ENCODE data around the gene CFAP99. TPM values are rescaled to one million over a fixed set of nuclear protein-coding genes. Genes with fewer than 3 reads are reported as not detected.

CFAP99 gene
- total RNA-seq, 1 donor from 2014 or later = not detected

DNA sequence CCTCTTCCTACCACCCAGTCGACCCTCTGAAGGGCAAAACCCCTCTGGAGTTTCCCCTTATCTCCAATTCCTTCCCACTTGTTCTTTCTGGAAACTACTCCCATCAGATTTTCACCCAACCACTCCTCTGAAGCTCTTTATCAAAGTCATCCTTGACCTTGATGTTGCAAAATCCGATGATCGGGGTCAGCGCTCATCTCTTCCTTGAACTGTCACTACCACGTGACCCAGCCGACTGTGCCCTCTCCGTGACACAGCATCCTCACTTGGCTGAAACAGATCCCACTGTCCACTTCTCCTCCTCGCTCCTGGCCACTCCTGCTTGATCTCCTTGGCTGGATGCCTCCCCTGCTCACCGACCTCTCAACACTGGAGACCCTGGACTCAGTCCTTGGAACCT lies 1.1 kb downstream of the CFAP99 start:
- Mint-ChIP-seq H3K27me3 (ENCODE audit: low read depth) (peaks cover 78% of the 10 kb centered on the region), H3K4me1 (peaks cover 6% of the 10 kb centered on the region), H3K27ac (ENCODE audit: unreplicated experiment) (peak overlapping the region; percentile 1), H3K9me3 (no peaks in the 10 kb centered on the region), H3K4me3 (peak overlapping the region; percentile 73), H3K36me3 (ENCODE audit: low read depth) (no peaks in the 10 kb centered on the region)
- TF ChIP-seq, protein P1, sequence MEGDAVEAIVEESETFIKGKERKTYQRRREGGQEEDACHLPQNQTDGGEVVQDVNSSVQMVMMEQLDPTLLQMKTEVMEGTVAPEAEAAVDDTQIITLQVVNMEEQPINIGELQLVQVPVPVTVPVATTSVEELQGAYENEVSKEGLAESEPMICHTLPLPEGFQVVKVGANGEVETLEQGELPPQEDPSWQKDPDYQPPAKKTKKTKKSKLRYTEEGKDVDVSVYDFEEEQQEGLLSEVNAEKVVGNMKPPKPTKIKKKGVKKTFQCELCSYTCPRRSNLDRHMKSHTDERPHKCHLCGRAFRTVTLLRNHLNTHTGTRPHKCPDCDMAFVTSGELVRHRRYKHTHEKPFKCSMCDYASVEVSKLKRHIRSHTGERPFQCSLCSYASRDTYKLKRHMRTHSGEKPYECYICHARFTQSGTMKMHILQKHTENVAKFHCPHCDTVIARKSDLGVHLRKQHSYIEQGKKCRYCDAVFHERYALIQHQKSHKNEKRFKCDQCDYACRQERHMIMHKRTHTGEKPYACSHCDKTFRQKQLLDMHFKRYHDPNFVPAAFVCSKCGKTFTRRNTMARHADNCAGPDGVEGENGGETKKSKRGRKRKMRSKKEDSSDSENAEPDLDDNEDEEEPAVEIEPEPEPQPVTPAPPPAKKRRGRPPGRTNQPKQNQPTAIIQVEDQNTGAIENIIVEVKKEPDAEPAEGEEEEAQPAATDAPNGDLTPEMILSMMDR (conservative IDR thresholded peaks at IDR 0.05) = no peak
- no peak for DNase-seq (ENCODE audit: low read depth, low spot score)

DNA sequence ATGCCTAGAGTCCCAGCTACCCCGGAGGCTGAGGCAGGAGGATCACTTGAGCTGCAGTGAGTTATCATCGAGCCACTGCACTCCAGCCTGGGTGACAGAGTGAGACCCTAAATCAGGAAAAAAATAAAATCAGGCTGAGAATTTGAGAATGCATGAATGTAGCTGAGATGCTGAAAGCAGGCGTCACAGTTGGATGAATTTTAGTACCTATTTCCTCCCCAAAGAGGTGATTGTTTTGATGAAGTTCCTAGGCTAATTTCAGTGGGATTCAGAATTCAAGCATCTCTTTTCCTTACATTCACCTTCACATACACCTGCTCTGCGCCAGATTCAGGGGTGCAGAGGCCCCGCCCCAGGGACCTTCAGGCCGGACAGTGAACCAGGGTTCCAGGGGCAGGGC lies 3.2 kb downstream of the CFAP99 start:
- Mint-ChIP-seq H3K27me3 (ENCODE audit: low read depth) (peaks cover 59% of the 10 kb centered on the region), H3K27ac (ENCODE audit: unreplicated experiment) (no peak overlapping the region), H3K36me3 (ENCODE audit: low read depth) (no peaks in the 10 kb centered on the region), H3K4me3 (no peak overlapping the region), H3K4me1 (peaks cover 6% of the 10 kb centered on the region), H3K9me3 (no peaks in the 10 kb centered on the region)
- TF ChIP-seq, protein P1 (conservative IDR thresholded peaks at IDR 0.05) = no peak
- no peak for DNase-seq (ENCODE audit: low read depth, low spot score)

DNA sequence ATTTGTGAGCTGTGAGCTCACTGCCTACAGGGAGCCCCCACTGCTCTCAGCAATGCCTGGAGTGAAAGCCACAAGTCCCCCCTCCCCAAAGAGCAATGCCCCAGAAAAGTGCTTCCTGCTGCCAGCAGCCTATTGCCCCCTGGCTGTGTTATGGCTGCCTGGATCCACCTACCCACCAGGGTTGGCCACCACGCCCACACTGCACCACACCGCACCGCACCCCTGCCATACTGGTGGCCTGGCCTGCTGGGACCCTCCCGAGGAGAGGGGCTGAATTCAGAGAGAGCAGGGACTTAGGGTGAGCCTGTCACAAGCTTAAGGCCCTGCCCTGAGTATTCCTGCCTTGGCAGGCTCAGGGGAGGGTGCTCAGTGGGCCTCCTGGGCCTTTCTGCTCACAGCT lies 4.3 kb downstream of the CFAP99 start:
- peaks cover 6% of the 10 kb centered on the region for H3K4me1 Mint-ChIP-seq
- H3K27ac Mint-ChIP-seq (ENCODE audit: unreplicated experiment) = no peak overlapping the region
- H3K9me3 Mint-ChIP-seq = no peaks in the 10 kb centered on the region
- H3K36me3 Mint-ChIP-seq (ENCODE audit: low read depth) = no peaks in the 10 kb centered on the region
- TF ChIP-seq, protein P1 (conservative IDR thresholded peaks at IDR 0.05) = no peak
- H3K27me3 Mint-ChIP-seq (ENCODE audit: low read depth) = peaks cover 51% of the 10 kb centered on the region
- no peak overlapping the region for H3K4me3 Mint-ChIP-seq
- DNase-seq (ENCODE audit: low read depth, low spot score) = no peak

DNA sequence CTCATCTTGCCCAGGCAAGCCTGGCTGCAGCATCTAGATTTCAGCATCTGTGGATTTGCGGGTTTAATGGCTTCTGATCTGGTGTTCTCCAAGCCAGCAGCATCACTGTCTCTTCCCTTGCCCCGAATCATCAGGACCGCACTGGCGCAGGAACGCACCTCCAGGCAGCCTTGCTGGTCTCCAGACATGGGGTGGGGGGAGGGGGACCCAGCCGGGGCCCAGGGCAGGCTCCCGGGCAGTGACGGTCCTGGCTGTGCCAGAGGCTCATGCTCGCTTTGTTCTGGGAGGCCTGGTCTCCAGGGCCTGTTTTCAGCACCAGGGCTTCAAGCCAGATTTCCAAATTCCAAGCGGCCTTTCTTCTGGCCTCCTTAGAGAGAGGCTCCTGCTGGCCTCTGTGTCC lies 4.9 kb downstream of the CFAP99 start:
- H3K9me3 Mint-ChIP-seq = no peaks in the 10 kb centered on the region
- TF ChIP-seq, protein P1 (conservative IDR thresholded peaks at IDR 0.05) = no peak
- no peak for DNase-seq (ENCODE audit: low read depth, low spot score)
- H3K27ac Mint-ChIP-seq (ENCODE audit: unreplicated experiment) = no peak overlapping the region
- peaks cover 50% of the 10 kb centered on the region for H3K27me3 Mint-ChIP-seq (ENCODE audit: low read depth)
- no peaks in the 10 kb centered on the region for H3K36me3 Mint-ChIP-seq (ENCODE audit: low read depth)
- peaks cover 6% of the 10 kb centered on the region for H3K4me1 Mint-ChIP-seq
- no peak overlapping the region for H3K4me3 Mint-ChIP-seq

DNA sequence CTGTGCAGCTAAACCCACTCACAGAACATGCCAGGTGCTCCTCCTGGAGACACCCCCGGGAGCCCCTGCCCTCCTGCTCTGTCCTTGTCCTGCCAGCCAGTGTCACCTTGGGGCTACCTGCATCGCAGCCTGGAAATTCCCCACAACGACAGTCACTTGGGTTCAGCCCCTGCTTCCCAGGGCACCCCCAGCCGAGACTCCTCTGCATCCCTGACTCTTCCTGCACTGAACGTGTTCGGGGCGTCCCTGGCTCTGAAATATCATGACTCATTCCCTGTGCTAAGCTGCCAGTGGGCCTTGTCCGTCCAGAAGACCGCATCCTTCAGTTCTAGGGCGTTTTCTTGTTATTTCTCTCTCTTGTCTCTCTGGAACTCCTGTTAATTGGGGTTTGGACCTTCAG lies 5.8 kb downstream of the CFAP99 start:
- no peaks in the 10 kb centered on the region for H3K9me3 Mint-ChIP-seq
- DNase-seq (ENCODE audit: low read depth, low spot score) = no peak
- no peaks in the 10 kb centered on the region for H3K36me3 Mint-ChIP-seq (ENCODE audit: low read depth)
- peaks cover 42% of the 10 kb centered on the region for H3K27me3 Mint-ChIP-seq (ENCODE audit: low read depth)
- H3K4me3 Mint-ChIP-seq = no peak overlapping the region
- no peaks in the 10 kb centered on the region for H3K4me1 Mint-ChIP-seq
- H3K27ac Mint-ChIP-seq (ENCODE audit: unreplicated experiment) = no peak overlapping the region
- TF ChIP-seq, protein P1 (conservative IDR thresholded peaks at IDR 0.05) = no peak
